Adipose tissue (tissue), 3 donors: ENCODE data around the gene FBH1. TPM values are rescaled to one million over a fixed set of nuclear protein-coding genes. Genes with fewer than 3 reads are reported as not detected.
"Not testable (repeated sequence)": the region's sequence is repeated elsewhere in the genome, so short reads cannot be mapped to it uniquely, and the experiment has no call there.

ENCODE experiments used
- H3K27ac ChIP-seq: one replicate; pipeline ENCODE4 v1.5.1; 2013; ENCODE audit warnings: low read depth, low read length
- WGBS, 3 donors: extraction: QIAGEN DNeasy Blood & Tissue Kit; methylation state at CpG; one replicate each; pipeline ENCODE4 v1.1.7; 2013; 5-methylcytosine and 5-hydroxymethylcytosine counted together
- polyA plus RNA-seq, 3 donors: library from polyadenylated mRNA; stranded (reverse); fragments of 200-250 nt; gene quantifications; one replicate each; pipeline ENCODE4 v1.2.3, GENCODE V29; 2013
- donor health status: healthy with polysubstance abuse.
- donor health status: Bipolar disorder and iron deficiency.
- donor health status: healthy.

Gene FBH1
- polyA plus RNA-seq, 3 donors = 24.0 to 73.7 (median 46.3) TPM

DNA sequence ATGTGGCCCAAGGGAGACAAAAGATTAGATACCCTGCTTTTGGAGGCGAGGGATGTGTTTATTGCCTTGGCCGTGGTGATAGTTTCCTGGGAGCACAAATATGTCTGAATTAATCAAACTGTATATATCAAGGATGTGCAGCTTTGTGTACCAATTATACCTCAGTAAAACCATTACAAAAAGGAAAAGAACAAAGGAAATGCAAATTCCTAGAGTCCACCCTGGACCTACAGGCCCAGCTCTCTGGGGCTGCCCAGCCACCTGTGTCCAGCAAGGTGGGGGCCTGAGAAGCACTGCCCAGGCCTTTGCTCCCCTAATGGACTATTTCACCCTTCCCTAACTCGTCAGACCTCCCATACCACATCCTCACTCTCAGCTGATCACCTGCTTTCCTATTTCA, 20.9 kb upstream of the FBH1 start:
- H3K27ac ChIP-seq = no peak overlapping the region
- 78 to 94% (median 85%) methylated on average over 3 of the region's 3 CpGs for WGBS, 3 donors

DNA sequence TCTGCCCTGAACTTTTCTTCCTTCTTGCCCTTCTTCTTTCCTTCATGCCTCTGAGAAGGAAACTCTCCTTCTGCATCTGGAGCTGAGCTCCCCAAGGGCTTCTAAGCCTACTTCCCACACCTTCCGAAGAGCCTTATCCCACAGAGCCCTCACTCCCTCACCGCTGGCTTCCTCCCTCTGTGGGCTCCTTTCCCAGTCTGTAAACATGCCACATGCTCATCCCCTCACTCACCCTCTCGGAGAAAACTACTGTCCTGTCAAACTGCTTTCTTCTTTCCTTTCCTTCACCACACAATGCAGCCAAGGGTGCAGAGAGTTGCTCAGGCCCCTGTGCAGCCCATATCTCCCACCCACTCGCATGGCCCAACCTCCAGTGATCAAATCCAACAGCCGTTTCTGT, 18.4 kb upstream of the FBH1 start:
- 61 to 82% (median 63%) methylated on average over 5 of the region's 5 CpGs for WGBS, 3 donors
- no peak overlapping the region for H3K27ac ChIP-seq

DNA sequence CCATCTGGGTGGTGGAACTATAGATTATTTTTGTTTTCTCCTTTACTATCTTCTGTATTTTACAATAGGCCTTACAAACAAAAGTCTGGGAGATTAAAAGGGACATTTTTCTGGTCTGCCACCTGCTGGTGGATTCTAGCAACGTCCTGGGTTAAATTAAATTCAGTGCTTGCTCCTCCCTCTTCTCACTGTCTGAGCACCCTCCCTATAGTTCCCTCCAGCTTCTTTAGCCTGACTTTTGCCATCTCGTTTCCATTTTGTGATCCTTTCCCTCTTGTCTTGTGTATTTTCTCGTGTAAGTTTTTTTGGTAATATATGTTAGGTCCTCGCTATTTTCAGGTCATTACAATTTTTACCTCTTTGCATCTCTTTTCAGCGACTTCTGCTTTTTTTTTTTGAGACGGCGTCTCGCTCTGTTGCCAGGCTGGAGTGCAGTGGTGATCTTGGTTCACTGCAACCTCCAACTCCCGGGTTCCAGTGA, 16.5 kb upstream of the FBH1 start:
- no peak overlapping the region for H3K27ac ChIP-seq
- 34 to 51% (median 38%) methylated on average over 9 of the region's 9 CpGs for WGBS, 3 donors

DNA sequence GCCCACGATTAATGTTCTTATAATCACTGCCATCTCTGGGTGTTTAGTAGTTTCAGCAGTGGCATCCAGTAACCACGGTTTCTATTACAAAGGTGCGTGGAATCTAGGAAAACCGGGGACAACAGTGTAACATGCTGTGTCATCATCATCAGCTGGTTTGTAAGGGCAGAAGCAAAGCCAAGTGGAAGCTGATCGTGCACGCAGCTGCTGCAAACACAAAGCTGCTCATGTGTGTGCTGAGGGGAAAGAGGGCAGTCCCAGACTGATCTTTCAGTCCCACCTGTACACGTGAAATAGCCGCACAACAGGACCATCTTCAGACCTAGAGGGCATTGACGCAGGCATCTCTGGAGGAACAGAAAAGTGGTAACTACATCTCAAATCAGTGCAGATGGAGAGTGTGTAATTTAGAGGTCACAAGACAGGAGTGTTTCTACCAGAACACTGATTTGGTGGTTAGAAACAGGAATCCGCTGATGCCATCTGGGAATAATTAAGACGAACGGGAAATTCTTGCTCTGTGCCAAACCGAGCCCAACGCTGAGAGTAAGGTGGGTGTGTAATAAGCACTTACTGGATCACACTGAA, 13.8 kb upstream of the FBH1 start:
- H3K27ac ChIP-seq = no peak overlapping the region
- 71 to 72% (median 71%) methylated on average over 14 of the region's 14 CpGs for WGBS, 3 donors

DNA sequence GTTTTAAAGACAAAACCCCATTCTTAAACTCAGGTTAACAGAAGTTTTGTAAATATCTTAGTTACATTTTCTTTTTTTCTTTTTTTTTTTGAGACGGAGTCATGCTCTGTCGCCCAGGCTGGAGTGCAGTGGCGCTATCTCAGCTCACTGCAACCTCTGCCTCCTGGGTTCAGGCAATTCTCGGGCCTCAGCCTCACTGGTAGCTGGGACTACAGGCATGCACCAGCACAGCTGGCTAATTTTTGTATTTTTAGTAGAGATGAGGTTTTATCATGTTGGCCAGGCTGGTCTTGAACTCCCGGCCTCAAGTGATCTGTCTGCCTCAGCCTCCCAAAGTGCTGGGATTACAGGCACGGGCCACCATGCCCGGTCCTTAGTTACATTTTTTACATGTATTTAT, 13.0 kb upstream of the FBH1 start:
- WGBS, 3 donors = 92 to 96% (median 93%) methylated on average over 7 of the region's 7 CpGs
- not testable (repeated sequence) for H3K27ac ChIP-seq

DNA sequence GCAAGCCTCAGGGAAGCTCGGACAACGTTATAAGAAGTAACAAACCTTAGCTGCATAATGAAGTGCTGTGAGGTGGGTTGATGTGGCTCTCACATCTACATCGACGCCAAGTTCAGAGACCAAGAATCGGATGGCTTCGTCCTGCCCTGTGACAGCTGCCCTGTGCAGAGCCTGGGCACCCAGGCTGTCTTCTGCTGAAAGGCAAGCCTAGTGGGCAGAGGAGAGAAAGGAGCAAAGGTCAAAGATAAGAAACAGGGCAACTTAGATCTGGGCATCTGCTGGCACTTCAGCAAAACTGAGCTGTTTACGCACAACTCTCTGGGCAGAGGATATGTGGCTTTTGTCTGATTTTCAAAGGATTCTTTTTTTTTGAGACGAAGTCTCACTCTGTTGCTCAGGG, 7.1 kb upstream of the FBH1 start:
- no peak overlapping the region for H3K27ac ChIP-seq
- WGBS, 3 donors = 66 to 94% (median 82%) methylated on average over 8 of the region's 8 CpGs

DNA sequence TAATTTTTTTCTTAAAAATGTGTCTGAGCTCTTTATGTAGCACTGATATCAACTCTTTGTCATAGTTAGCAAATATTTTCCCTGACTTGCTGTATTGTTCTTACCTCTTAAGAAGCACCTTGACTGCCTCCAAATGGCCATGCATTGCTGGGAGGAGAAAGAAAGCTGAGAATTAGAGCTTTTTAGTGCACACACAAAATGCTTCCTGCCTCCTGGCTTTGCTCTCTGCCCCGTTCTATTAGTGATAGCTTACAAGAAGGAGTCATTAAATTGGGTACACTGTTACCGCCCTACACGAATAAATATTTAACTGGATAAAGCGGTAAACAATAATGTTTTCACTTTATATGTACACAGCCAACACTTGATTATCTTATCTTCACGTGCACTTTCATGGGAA, 4.4 kb upstream of the FBH1 start:
- no peak overlapping the region for H3K27ac ChIP-seq
- WGBS, 3 donors = 39 to 96% (median 91%) methylated on average over 5 of the region's 5 CpGs

DNA sequence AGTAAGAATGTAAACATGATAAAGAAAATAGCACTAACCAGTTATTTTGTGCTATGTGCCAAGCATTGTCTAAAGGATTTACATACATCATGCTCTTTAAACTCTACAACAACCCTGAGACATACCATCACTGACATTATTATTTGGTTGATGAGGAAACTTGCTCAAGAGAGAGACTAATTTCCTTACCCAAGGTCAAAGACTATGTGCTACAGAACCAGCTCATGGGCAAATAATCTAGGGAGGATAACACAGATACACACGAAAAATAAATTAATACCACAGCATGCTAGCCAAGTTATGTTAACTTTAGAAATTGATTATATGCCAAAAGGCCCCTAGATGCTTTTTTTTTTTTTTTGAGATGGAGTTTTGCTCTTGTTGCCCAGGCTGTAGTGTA, 3.0 kb upstream of the FBH1 start:
- no peak overlapping the region for H3K27ac ChIP-seq
- WGBS, 3 donors = 27 to 67% (median 61%) methylated on average over 1 of the region's 1 CpG

DNA sequence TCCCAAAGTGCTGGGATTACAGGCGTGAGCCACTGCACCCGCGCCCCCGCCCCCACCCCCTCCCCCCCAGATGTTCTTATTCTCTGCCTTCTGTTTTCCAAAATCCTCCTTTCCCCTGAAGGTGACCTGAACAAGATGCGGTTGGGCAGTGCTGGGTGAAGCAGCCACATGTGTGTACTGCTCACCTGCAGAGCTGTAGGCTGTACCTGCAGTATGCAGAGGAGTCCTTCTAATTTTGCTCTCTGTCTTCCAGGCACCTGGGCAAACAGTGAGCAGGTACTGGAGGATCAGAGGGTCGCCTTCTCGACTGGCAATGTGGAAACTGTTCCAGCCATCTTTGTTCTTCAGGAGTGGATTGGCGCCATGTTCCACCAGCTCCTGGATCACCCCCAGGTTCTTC, 2.4 kb upstream of the FBH1 start:
- WGBS, 3 donors = 86 to 97% (median 92%) methylated on average over 8 of the region's 8 CpGs
- no peak overlapping the region for H3K27ac ChIP-seq

DNA sequence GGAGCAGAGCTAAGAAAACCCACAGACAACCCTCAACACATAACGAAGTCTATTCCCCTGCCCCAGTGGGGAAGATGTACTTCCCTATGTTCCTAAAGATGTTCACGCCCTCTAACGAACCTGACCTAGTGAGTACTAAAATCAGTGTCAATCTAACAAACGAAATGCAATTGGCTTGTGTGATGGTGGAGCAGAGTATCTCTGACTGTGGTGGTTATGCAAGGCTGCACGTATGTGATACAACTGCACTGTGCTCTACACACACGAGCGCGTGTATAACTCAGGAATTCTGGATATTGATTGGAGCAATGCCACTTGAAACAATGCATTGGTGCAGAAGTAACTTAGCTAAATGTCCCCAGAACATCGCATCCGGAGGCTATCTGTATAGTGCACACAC, 1.7 kb upstream of the FBH1 start:
- WGBS, 3 donors = 24 to 26% (median 26%) methylated on average over 10 of the region's 10 CpGs
- no peak overlapping the region for H3K27ac ChIP-seq

DNA sequence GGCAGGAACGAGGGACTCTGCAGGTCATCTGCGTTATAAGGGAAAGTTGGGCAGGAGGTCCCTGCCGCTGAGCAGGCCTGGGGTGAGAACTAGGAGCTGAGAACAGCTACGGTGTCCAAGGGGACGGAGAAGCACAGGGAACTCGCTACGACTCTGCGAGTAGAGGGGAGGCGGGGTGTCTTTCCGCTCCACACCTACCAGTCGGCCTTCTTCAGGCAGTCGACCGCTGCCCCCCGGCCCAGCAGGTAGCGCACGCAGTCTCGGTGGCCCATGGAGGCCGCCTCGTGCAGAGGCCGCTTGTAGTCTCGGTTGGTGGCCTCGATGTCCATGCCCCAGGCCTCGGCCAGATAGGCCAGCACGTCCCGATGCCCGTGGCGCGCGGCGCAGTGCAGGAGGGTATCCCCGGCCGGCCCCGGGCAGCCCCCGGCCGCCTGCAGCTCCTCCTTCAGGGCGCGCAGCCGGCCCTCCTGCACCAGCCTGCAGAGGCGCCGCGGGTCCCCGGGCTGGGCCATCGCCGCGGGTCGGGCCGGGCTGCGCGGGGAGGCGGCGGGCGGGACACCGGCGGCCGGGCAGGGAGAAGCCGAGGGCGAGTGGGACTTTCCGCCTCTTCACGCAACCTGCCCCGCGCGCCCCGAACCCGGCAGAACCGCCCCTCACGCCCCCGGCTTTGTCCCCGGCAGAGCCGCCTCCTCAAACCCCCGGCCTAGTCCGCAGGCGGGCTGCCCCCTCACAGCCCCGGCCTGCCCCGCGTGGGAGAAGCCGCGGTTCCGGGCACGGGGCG, 1.0 kb upstream of the FBH1 start:
- peak overlapping the region; percentile 32 for H3K27ac ChIP-seq
- 0 to 1% (median 0%) methylated on average over 57 to 80 of the region's 80 CpGs for WGBS, 3 donors

DNA sequence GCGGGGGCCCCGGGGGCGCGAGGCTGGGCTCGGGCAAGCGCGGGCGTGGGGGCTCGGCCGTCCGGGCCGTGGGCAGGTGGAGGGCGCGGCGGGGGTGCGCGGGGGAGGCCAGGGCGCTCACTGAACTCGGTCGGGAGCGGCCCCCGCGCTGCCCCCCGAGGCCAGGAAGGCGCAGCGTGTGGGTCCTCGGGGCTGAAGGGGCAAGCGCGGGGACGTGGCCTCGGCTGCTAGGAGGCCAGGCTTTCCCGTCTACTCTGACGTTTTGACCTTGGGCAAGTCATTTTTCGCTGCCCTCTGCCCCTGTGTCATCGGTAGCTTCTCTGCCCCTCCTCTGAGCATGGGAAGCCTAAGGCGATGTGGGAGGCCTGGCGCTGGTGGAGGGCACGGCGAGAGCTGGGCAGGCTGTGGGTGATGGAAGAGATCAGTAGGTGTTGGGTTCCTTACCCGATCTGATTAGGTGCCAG, 441 bp downstream of the FBH1 start:
- 1 to 2% (median 2%) methylated on average over 36 to 40 of the region's 40 CpGs for WGBS, 3 donors
- no peak overlapping the region for H3K27ac ChIP-seq

DNA sequence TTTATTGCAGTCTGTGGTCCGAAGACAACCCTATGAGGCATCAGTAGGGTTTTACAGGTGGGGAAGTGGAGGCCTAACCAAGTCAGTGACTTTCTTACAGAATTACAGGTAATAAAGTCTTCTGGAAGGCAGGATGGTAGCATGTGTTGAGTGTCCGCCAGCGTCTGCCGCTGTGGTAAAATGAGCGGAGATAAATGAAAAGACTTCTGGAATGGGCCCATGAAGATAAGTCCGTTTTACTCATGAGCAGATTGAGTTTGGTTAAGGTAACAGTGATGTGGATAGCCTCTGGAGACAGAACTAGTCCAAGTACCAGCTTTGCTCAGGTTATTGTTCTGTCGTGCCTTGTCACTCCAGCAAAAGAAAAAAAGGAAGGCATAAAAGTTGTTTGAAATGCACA, 966 bp downstream of the FBH1 start:
- WGBS, 3 donors = 43 to 64% (median 45%) methylated on average over 7 of the region's 7 CpGs
- no peak overlapping the region for H3K27ac ChIP-seq

DNA sequence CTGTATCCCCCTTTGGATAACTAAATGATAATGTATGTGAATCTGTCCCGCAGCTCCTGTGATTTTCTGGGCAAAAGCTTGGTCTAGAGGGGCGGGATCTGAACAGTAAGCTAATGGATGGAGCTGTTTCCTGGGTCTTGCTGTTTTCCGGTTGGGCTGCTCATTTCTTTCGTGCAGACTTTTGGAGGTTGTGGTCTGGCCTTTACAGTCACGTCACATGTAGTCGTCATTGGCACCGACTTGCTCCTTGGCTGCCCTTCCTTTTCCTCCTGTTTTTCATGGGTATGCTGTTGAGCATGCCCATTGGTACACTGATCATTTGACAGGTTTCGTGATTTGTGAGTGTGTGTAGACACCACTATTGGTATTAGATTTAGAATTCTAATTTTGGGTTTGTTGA, 2.0 kb downstream of the FBH1 start:
- no peak overlapping the region for H3K27ac ChIP-seq
- WGBS, 3 donors = 73 to 89% (median 75%) methylated on average over 8 of the region's 8 CpGs

DNA sequence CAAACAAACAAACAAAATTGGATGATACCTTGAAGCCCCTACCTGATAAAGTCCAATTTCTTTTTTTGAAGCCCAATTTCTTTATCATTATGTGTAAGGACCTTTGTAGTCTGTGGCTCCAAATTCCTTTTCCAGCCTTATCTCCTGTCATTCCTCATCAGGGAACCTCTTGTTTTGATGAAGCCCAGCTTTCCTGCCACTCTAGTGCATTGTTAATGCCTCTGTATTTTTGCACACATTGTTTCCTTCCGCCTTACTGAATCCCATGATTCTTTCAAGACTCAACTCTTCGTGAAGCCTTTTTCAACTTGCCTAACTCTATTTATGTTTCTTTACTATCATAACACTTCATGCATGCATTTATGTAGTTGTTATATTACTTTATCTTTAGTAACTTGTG, 3.3 kb downstream of the FBH1 start:
- WGBS, 3 donors = 78 to 90% (median 84%) methylated on average over 2 of the region's 2 CpGs
- no peak overlapping the region for H3K27ac ChIP-seq

DNA sequence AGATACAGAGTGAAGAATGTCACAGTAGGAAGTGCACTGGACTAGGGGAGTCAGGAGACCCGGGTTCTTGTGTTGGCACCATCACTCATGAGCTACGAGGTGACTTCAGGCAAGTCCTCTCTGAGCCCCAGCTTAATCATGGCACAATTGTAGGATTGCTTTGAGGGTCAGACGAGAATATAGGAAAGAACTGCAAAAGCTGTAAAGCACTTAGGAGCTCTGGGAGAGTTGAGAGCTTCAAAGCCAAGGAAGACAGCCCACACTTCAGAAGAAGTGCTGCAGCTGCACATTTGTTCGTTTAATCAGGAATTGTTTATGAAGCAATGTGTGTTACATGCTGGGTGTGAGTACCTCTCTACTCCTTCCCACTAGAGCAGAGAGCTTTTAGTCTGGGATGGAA, 4.4 kb downstream of the FBH1 start:
- 70 to 84% (median 74%) methylated on average over 4 of the region's 4 CpGs for WGBS, 3 donors
- no peak overlapping the region for H3K27ac ChIP-seq

DNA sequence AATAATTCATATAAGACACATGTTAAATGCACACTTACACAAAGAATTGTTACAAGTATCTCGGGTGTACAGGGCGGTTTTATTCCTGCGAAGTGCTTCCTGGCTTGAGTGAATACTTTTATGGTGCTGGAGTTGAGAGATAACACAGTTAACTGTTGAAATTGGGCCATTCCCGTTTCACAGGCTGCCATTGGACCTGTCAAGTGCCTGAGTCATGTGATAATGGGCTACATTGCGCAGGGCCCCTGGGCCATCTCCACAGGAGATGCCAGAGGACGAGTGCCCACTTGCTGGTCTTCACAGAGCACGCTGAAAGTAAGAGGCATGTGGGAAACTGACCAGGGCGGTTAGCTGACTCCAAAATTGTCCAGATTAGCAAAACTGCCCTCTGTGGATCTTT, 4.8 kb downstream of the FBH1 start:
- H3K27ac ChIP-seq = no peak overlapping the region
- WGBS, 3 donors = 91 to 98% (median 94%) methylated on average over 8 of the region's 8 CpGs

DNA sequence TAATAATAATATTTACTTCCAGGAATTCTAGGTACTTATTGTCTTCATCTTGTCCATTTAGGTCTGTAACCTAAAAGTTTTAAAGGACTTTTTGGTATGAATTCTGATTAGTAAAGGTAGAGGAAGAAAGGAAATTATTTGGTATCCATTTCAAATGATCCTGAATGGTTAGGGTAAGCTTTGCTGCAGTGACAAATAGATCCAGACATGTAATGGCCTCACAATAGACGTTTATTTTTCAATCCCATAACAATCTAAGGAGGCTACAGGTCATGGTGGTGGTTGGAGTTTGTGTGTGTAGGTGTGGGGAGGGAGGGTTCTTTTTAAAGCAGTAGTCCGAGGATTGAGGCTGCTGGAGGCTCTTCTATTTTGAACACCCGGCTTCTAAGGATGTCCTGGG, 5.3 kb downstream of the FBH1 start:
- WGBS, 3 donors = 83 to 96% (median 89%) methylated on average over 3 of the region's 3 CpGs

DNA sequence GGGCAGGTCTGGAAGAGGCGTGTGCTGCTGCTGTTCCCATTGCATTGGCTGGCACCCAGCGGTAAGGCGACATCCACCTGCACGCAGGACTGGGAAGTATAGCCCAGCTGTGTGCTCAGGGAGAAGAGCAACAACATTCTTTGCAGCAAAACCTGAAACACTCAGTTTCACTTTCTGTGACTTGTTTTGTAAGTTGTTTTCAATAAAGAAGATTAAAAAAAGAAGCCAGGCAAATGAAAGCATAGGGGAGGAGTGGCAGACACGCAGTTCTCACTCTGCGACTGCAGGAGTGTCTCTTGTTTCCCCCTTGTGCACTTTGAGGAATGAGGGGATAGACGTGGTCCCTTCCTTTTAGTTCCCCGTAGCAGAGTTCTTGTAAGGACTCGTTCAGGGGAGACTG, 5.8 kb downstream of the FBH1 start:
- WGBS, 3 donors = 80 to 90% (median 88%) methylated on average over 9 of the region's 9 CpGs
- H3K27ac ChIP-seq = no peak overlapping the region

More for the DNA sequence above, 5.3 kb downstream of the FBH1 start:
- H3K27ac ChIP-seq = no peak overlapping the region
